DND-41 (cell line): ENCODE results near the gene INPP5K.

Source experiments
- CTCF ChIP-seq: IDR thresholded peaks from 2 replicates; pipeline ENCODE4 v1.5.1; 2012; ENCODE audit warnings: borderline replicate concordance, low read length, moderate library complexity, mild to moderate bottlenecking; ENCODE audit not compliant: poor library complexity, severe bottlenecking; ENCODE audit errors: extremely low read depth
- EZH2 ChIP-seq: IDR thresholded peaks from 3 replicates; pipeline ENCODE4 v1.6.1; 2012; ENCODE audit warnings: borderline replicate concordance, low read depth, mild to moderate bottlenecking, moderate library complexity, low read length, inconsistent platforms; ENCODE audit not compliant: severe bottlenecking

GRCh38 chr17:1529863-1530262, 13.5 kb upstream of the INPP5K start:
- TF ChIP-seq EZH2 = no peak
- TF ChIP-seq CTCF = no peak
